ENCODE results near the gene AGBL1. TPM values are rescaled to one million over a fixed set of nuclear protein-coding genes. Genes with fewer than 3 reads are reported as not detected.
"Not testable (repeated sequence)": the region's sequence is repeated elsewhere in the genome, so short reads cannot be mapped to it uniquely, and the experiment has no call there.

The AGBL1 gene
- polyA plus RNA-seq, 4 donors, result 0.06 to 0.13 (median 0.09) TPM

- DNase-seq (ENCODE audit: low read depth in 4 of 4, low spot score in 2 of 4), result no peak
Measured at GRCh38 chr15:86849136-86849535, 769.5 kb downstream of the AGBL1 start.

GRCh38 chr15:86849558-86850285 lies 770.1 kb downstream of the AGBL1 start:
- DNase-seq (ENCODE audit: low read depth in 4 of 4, low spot score in 2 of 4), result no peak

- DNase-seq (ENCODE audit: low read depth in 4 of 4, low spot score in 2 of 4), result no peak
Measured at GRCh38 chr15:86850939-86851338, 771.3 kb downstream of the AGBL1 start.

- no peak for DNase-seq (ENCODE audit: low read depth in 4 of 4, low spot score in 2 of 4)
Measured at GRCh38 chr15:86852741-86853140, 773.1 kb downstream of the AGBL1 start.

- DNase-seq (ENCODE audit: low read depth in 4 of 4, low spot score in 2 of 4), result no peak
Measured at GRCh38 chr15:86854176-86854575, 774.5 kb downstream of the AGBL1 start.

- DNase-seq (ENCODE audit: low read depth in 4 of 4, low spot score in 2 of 4), result no peak
Measured at GRCh38 chr15:86855307-86856291, 775.9 kb downstream of the AGBL1 start.

- DNase-seq (ENCODE audit: low read depth in 4 of 4, low spot score in 2 of 4), result no peak
Measured at GRCh38 chr15:86857701-86858100, 778.0 kb downstream of the AGBL1 start.

GRCh38 chr15:86863226-86863915 lies 783.7 kb downstream of the AGBL1 start:
- DNase-seq (ENCODE audit: low read depth in 4 of 4, low spot score in 2 of 4), result no peak

- no peak for DNase-seq (ENCODE audit: low read depth in 4 of 4, low spot score in 2 of 4)
Measured at GRCh38 chr15:86865920-86866319, 786.2 kb downstream of the AGBL1 start.

GRCh38 chr15:86870846-86871245 lies 791.2 kb downstream of the AGBL1 start:
- DNase-seq (ENCODE audit: low read depth in 4 of 4, low spot score in 2 of 4), result no peak

- DNase-seq (ENCODE audit: low read depth in 4 of 4, low spot score in 2 of 4), result no peak
Measured at GRCh38 chr15:86871964-86872363, 792.3 kb downstream of the AGBL1 start.

- DNase-seq (ENCODE audit: low read depth in 4 of 4, low spot score in 2 of 4), result no peak
Measured at GRCh38 chr15:86872782-86873181, 793.1 kb downstream of the AGBL1 start.

- no peak for DNase-seq (ENCODE audit: low read depth in 4 of 4, low spot score in 2 of 4)
Measured at GRCh38 chr15:86875067-86875466, 795.4 kb downstream of the AGBL1 start.

- DNase-seq (ENCODE audit: low read depth in 4 of 4, low spot score in 2 of 4), result no peak
Measured at GRCh38 chr15:86876387-86876944, 796.8 kb downstream of the AGBL1 start.

- DNase-seq (ENCODE audit: low read depth in 4 of 4, low spot score in 2 of 4), result no peak
Measured at GRCh38 chr15:86877171-86877631, 797.5 kb downstream of the AGBL1 start.

GRCh38 chr15:86878844-86879243 lies 799.2 kb downstream of the AGBL1 start:
- not testable (repeated sequence) for DNase-seq (ENCODE audit: low read depth in 4 of 4, low spot score in 2 of 4)

GRCh38 chr15:86879250-86880229 lies 799.9 kb downstream of the AGBL1 start:
- DNase-seq (ENCODE audit: low read depth in 4 of 4, low spot score in 2 of 4), result no peak

- no peak for DNase-seq (ENCODE audit: low read depth in 4 of 4, low spot score in 2 of 4)
Measured at GRCh38 chr15:86885616-86886015, 805.9 kb downstream of the AGBL1 start.

- DNase-seq (ENCODE audit: low read depth in 4 of 4, low spot score in 2 of 4), result no peak
Measured at GRCh38 chr15:86892774-86893449, 813.2 kb downstream of the AGBL1 start.

Measured in left renal cortex interstitium (tissue), 4 donors.